NAMALWA (cell line): Measurements from ENCODE around the gene TMEM138.

Experiments used
- DNase-seq: peaks from one replicate; pipeline ENCODE4 v3.0.0-alpha.2; 2015; ENCODE audit warnings: low spot score

Gene TMEM138

GRCh38 chr11:61342207-61342803 lies 19.9 kb upstream of the TMEM138 start:
- DNase-seq, result no peak

GRCh38 chr11:61343792-61344745 lies 18.1 kb upstream of the TMEM138 start:
- DNase-seq, result no peak

DNA sequence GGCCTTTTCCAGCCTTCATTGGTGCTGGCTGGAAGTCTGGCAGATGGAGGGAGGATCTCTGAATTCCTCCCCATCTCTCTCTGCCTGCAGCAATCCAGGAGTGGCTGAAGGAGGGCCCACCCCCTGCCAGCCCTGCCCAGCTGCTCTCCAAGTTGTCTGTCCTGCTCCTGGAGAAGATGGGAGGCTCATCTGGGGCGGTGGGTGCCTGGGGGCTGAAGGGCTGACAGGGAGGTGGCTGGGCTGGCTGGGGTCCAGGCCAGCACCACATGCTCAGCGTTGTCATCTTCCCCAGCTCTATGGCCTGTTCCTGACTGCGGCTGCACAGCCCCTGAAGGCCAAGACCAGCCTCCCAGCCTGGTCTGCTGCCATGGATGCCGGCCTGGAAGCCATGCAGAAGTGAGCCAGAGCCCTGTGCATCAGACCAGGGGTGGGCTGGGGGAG lies 17.0 kb upstream of the TMEM138 start:
- DNase-seq, result no peak

- no peak for DNase-seq
These were observed 16.0 kb upstream of the TMEM138 start for GRCh38 chr11:61345954-61346843.

GRCh38 chr11:61347916-61348461 lies 14.2 kb upstream of the TMEM138 start:
- DNase-seq, result no peak

DNA sequence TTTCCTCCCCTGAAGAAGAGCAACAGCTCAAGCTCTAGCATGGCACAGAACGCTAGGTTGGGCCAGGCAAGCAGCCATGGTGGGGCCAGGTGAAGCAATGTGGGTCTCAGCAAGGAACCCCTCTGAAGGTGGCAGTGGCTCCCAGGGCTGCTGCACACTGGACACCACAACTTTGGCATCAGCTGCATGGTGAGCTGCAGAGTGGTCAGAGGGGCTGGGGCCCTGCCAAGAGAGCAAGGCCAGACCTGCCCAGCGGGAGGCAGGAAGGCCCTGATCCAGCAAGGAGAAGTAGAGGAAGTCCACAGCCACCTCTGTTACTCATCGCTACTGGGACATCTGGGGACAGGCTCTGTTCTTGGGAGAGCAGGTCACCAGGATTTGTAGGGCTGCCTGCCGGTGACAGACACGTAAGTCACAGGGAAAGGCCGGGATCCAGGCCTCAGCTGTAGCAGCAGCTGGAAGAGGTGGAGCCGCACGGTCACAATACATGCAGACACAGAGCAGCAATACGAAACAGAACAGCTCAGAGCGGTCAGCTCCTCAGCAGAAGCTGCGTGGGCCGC lies 12.9 kb upstream of the TMEM138 start:
- no peak for DNase-seq

- DNase-seq, result no peak
These were observed 12.3 kb upstream of the TMEM138 start for GRCh38 chr11:61349916-61350315.

DNA sequence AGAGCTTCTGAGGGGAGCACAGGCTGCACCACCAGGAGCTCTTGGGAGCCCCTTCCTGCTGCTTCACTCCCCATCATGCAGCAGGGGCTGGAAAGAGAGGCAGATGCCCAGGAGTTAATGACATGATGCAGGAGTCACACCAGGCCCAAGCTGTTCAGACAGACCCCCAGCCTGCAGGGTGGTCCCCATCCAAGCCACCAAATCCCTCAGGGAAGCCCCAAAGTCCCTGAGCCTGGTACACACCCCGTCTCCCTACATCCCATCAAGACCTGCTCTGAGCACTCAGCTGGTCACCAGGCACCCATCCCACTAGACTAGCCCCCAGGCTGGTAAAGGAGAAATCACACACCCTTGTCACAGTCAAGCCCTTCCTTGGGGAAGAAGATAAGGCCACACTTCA lies 11.8 kb upstream of the TMEM138 start:
- DNase-seq, result no peak

- no peak for DNase-seq
These were observed 11.4 kb upstream of the TMEM138 start for GRCh38 chr11:61350803-61351202.

- DNase-seq, result no peak
These were observed 10.1 kb upstream of the TMEM138 start for GRCh38 chr11:61352038-61352437.

GRCh38 chr11:61353131-61354067 lies 8.8 kb upstream of the TMEM138 start:
- DNase-seq, result no peak

DNA sequence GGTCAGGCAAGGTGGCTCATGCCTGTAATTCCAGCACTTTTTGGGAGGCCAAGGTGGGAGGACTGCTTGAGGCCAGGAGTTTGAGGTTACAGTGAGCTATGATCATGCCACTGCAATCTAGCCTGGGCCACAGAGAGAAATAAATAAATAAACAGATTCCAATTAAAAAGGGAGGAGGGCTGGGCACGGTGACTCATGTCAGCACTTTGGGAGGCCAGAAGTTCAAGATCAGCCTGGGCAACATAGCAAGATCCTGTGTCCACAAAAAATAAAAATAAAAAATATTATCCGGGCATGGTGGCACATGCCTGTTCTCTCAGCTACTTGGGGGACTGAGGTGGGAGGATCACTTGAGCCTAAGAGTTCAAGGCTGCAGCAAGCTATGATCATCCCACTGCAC lies 8.0 kb upstream of the TMEM138 start:
- no peak for DNase-seq

DNA sequence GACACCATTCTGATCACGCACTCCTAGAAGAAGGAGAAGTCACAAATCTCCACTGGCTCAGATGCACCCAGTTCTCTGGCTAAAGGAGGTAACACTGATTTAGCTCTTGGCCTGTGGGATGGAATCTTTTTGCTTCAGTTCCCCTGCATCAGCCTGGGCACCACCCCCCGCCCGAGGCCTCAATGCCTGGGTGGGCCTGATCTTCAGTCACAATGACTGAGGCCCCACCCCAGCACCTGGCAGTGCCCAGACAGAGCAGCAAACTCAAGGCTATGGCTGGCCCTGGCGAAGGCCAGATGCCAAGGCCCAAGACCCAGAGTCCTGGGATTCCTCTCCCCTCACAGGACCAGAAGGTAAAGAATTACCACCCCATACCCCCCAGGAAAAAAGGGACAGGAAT lies 5.5 kb upstream of the TMEM138 start:
- peak; percentile 55 for DNase-seq

DNA sequence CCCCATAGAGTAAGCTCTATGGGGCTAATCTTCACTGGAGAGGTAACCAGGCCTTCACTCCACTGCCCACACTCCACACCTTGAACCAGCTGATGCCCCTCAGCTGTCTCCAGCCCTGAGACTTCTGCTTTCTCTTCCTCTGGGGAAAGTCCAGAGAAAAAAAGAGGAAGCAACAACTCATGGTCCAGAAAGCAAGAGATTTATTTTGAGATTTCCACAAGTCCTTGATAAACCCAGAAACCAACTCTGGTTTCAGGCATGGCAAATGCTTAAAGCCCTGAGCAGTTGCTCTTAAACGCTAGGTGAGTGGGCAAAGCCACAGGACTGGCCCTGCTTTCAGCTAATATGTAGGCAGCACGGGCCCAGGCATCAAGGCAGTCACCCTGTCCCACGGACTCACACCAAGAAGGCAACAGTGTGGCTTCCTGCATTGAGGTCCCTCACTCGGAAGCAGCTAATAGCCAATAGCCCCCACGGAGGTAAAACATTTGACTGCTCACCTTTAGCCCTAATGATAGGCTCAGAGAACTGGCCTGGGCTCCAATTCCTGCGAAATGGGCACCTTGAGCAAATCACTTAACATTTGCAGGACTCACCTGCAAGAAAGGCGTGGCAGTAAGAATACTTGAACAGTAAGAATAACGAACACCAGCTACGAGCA lies 4.8 kb upstream of the TMEM138 start:
- peak; percentile 94 for DNase-seq

- no peak for DNase-seq
These were observed 4.3 kb upstream of the TMEM138 start for GRCh38 chr11:61357894-61358239.

DNA sequence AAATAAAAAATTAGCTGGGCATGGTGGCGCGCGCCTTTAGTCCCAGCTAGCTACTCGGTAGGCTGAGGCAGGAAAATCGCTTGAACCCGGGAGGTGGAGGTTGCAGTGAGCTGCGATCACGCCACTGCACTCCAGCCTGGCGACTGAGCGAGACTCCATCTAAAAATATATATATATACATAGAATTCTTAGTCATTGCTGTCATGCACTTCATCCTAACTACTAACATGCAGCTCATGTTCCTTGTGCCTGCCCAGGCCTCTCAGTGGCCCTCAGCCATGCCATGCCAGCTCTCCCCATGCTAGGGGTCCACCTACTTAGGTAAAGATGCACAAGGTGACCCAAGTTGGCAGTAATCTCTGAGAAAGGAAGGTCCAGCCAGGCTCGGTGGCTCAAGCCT lies 3.6 kb upstream of the TMEM138 start:
- DNase-seq, result no peak

GRCh38 chr11:61359516-61359915 lies 2.7 kb upstream of the TMEM138 start:
- DNase-seq, result peak; percentile 26

- DNase-seq, result no peak
These were observed 885 bp upstream of the TMEM138 start for GRCh38 chr11:61361237-61361740.

DNA sequence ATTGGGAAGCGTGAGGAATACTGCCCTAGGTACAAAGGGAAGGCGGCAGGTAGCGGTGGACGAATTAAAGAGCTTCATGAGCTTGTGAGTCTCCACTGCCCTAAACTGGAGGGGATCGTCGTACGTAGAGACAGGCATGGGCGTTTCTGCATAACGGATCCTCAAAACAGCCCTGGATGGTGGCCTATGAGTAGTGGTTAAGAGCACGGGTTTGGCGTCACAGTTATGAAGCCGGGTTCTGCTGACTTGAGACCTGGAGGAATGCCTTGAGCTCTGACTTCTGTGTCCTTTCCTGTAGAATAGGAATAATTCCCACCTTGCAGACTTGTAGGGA lies 335 bp downstream of the TMEM138 start:
- peak; percentile 64 for DNase-seq

GRCh38 chr11:61364012-61364675 lies 2.0 kb downstream of the TMEM138 start:
- DNase-seq, result no peak
